Esophagus squamous epithelium (tissue), 4 donors: ENCODE results near the gene DIPK1B.

Source experiments
- CTCF ChIP-seq, 6 experiments: fragments of 450-650 bp in 4 of 6; fragments of 200-600 bp in 2 of 6; sonication (generic) in 2 of 6; IDR thresholded peaks; one replicate each; pipeline ENCODE4 v1.5.1; 2016 to 2019; ENCODE audit warnings: antibody characterized with exemption in 6 of 6, mild to moderate bottlenecking in 4 of 6, moderate library complexity in 4 of 6
- POLR2A ChIP-seq, 4 donors: fragments of 450-650 bp; IDR thresholded peaks; one replicate each; pipeline ENCODE4 v1.6.1; 2017; ENCODE audit warnings: antibody characterized with exemption in 4 of 4, mild to moderate bottlenecking in 4 of 4, moderate library complexity in 3 of 4

GRCh38 chr9:136707849-136708517 is 4.4 kb upstream of the DIPK1B start:
- TF ChIP-seq CTCF (IDR thresholded peaks at IDR 0.05) (no peak), POLR2A (IDR thresholded peaks at IDR 0.05) (no peak)
